ENCODE measurements around the gene KTN1.

Gene KTN1

DNA sequence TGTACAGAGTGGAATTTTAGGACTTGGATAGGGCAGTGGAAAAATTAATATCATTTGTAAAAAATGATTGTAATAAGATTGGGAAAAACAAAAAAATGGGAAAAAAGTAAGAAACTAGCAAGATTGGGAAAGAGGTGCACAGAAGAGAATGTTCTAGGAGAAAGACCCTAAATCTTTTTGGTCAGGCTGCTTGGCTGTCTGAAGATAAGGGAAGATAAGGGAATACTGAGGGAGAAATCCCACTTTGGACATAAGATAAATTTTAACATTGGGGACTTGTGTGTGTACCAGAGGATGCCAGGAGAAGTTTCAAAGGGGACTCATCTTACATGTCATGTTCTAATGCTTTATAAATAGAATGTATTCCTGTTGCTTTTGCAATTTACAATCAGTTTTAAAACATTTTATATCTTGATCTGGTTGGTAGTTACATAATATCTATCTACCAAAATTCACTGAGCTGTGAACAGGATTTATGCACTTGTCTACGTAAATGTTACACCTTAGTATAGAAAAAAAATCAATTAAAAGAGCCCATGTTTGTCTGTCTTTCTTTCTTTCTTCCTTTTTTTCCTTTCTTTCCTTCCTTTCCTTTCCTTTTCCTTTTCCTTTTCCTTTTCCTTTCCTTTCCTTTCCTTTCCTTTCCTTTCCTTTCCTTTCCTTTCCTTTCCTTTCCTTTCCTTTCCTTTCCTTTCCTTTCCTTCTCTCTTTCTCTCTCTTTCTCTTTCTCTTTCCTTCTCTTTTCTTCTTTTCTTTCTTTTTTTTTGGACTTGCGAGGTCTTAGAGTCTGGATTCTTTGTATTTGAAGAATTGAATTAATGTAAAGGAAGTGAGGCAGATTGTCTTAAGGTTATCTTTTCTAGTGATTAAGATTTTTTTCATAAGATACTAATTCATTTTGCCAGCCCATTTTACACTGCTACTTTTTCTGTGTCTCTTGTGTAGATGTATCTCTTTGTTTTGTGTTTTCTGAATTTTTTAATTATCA lies 66.1 kb downstream of the KTN1 start:
- TF ChIP-seq GATA2 (IDR thresholded peaks at IDR 0.05; ENCODE audit: low read depth, low read length): no peak
- no peak for TF ChIP-seq GATA3 (IDR thresholded peaks at IDR 0.05; ENCODE audit: low read depth, low read length)

DNA sequence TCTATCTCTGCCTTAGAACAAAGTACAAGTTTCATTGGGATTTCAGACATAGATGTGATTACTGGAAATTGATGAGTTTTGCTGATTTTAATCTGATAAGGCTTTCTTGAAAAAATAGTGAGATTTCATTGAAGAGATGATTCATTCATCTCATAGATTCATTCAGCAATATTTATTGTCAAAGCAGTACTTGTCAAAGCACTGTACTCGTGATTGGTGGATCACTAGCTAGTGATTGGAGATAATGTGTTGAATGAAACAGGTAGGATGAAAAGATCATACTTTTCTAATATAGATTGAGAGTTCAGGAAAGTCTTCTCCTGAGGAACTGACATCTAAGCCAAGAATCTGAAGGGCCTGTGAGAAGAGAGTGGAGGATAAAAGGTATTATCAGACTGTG lies 71.0 kb downstream of the KTN1 start:
- TF ChIP-seq GATA3 (IDR thresholded peaks at IDR 0.05; ENCODE audit: low read depth, low read length): no peak
- TF ChIP-seq GATA2 (IDR thresholded peaks at IDR 0.05; ENCODE audit: low read depth, low read length): no peak

DNA sequence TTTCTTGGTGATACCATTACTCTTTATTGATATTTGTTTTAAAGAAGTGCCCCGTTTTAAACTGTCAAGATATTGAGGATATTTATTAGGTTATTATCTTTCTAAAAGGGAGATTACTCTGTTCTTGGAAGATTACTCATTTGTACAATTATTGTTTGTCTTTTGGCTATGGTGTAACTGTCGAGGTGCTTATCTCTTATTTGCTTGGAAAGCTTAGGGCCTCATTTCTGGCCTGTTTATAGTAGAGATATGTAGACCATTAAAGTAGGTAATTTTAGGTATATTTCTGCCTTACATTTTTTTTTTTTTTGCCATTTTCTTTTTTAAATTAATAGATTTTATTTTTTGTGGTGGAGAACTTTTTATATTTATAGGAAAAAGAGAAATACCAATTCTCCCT lies 74.2 kb downstream of the KTN1 start:
- TF ChIP-seq GATA2 (IDR thresholded peaks at IDR 0.05; ENCODE audit: low read depth, low read length) (no peak), GATA3 (IDR thresholded peaks at IDR 0.05; ENCODE audit: low read depth, low read length) (no peak)

DNA sequence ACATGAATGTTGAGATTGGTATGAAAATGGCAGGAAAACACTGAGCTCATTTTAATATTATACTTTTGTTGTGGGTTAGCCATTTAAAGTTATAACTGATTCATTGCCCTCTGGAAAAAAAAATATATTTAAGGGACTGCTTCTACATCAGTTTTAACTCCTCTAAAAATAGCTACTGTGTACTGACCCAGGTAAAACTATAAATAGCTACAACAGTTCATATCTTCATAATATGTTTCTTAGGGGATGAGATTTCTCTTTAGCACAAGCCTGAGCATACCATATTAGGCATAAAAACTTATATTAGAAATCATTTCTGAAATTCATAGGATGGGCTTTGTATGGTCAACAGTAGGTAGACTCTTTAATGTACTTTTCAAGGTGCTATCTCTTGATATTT lies 81.0 kb downstream of the KTN1 start:
- TF ChIP-seq GATA3 (IDR thresholded peaks at IDR 0.05; ENCODE audit: low read depth, low read length) (no peak), GATA2 (IDR thresholded peaks at IDR 0.05; ENCODE audit: low read depth, low read length) (no peak)

DNA sequence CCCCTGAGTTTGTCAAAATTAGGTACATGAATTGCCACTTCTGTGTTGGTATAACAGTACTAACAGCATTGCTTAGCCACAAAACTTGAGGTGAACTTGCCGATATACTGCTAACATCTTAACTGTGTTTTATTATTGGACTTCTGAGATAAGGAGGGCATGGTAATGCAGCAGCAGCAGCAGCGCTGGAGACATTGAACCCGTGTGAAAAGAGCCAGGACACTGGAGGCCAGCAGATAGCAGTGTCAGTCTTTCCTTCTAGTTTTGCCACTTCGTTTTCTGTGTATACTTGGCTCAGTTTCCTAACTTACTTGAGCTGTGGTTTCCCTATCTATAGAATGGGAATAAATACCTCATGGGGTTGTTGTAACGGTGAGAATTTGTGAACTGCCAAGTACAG lies 82.7 kb downstream of the KTN1 start:
- TF ChIP-seq GATA3 (IDR thresholded peaks at IDR 0.05; ENCODE audit: low read depth, low read length) (no peak), GATA2 (IDR thresholded peaks at IDR 0.05; ENCODE audit: low read depth, low read length) (no peak)

DNA sequence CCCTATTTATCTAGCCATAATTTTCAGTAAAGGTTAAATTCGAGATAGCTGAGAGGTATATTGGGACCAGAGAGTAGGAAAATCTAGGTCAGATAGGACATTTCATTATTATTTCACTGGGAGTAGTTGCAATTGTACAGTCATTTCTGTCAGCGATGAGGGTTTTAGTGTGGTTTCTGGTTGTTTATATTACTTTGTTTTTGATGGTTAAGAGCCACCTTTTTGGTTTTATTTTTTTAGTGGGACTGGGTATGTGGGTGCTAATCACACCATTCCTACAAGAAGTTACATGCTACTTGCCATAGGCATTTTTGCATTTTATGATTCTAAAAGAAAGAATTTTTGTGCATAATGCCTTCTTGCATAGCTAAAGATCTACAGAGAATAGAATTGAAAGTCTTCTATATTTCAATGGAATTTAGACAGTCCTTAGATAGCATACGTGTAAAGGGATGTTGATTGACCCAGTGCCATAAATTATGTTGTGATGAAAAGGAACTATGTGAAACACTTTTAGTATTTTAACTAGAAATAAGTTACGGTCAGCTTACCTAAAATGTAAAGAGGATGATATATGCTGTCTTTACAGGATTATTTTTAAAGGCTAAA lies 85.2 kb downstream of the KTN1 start:
- TF ChIP-seq GATA2 (IDR thresholded peaks at IDR 0.05; ENCODE audit: low read depth, low read length): no peak
- no peak for TF ChIP-seq GATA3 (IDR thresholded peaks at IDR 0.05; ENCODE audit: low read depth, low read length)

DNA sequence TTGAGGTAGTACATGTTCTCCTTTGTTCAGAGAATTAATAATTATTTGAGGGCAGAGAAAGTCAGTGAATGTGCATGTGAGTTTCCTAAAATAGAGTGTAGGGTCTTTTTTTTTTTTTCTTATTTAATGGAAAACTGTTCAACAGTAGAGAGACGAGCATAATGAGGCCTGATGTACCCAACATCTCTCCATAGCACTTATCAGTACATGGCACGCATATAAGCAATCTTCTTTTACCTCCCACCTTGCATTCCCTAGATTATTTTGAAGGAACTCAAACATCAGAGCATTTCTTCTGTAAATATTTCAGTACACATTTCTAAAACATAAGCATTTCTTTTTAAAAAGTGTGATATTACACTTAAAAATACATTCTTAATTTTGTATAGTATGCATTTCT lies 87.8 kb downstream of the KTN1 start:
- TF ChIP-seq GATA2 (IDR thresholded peaks at IDR 0.05; ENCODE audit: low read depth, low read length) (no peak), GATA3 (IDR thresholded peaks at IDR 0.05; ENCODE audit: low read depth, low read length) (no peak)

DNA sequence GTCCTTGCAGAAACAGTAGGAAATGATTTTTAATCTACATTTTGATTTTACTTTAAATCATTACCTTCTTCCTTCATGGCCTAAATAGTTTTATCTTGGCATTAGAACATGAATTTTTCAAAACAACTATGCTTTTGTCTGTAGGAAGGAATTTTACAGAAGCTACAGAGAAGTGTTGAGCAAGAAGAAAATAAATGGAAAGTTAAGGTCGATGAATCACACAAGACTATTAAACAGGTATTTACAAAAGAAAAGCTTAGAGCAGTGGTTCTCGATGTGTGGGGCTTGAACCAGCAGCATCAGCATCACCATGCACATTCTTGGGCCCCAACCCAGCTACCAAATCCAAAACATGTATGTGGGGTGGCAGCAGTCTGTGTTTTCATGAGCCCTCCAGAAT lies 91.6 kb downstream of the KTN1 start:
- TF ChIP-seq GATA3 (IDR thresholded peaks at IDR 0.05; ENCODE audit: low read depth, low read length) (no peak), GATA2 (IDR thresholded peaks at IDR 0.05; ENCODE audit: low read depth, low read length) (no peak)

DNA sequence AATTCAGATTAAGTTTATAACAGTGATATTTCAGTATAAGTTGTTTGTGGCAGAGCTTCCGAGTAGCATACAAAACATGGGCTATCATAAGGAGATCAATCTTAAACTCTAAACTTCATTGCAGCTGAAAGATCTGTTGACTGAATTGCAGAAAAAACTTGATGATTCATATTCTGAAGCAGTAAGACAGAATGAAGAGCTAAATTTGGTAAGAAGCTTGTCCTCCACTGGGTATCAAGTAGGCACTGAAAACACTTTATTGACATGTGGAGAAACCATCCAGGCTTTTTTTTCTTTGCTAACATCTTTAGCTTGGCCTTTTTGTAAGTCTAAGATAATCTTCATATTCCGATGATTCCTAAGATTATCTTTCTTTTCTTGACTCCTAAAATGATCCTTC lies 93.0 kb downstream of the KTN1 start:
- TF ChIP-seq GATA3 (IDR thresholded peaks at IDR 0.05; ENCODE audit: low read depth, low read length) (no peak), GATA2 (IDR thresholded peaks at IDR 0.05; ENCODE audit: low read depth, low read length) (no peak)

DNA sequence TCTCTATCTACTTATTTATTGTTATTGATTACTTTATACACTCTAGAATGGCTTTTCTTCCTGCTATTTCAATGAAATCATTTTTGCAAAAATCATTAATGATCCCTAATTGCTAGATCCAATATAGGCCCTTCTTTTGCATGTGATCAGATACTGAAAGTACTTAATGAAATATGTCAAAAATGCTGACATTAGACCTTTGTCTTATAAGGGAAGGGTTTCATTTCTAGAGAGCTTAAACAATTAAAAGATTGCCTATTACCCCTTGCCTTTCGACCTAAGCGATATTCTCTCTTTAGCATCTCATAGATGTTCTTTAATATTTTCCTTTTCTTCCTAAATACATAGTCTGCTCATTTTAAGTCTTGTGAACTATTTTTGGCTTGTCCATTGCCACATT lies 101.1 kb downstream of the KTN1 start:
- no peak for TF ChIP-seq GATA2 (IDR thresholded peaks at IDR 0.05; ENCODE audit: low read depth, low read length)
- TF ChIP-seq GATA3 (IDR thresholded peaks at IDR 0.05; ENCODE audit: low read depth, low read length): no peak

DNA sequence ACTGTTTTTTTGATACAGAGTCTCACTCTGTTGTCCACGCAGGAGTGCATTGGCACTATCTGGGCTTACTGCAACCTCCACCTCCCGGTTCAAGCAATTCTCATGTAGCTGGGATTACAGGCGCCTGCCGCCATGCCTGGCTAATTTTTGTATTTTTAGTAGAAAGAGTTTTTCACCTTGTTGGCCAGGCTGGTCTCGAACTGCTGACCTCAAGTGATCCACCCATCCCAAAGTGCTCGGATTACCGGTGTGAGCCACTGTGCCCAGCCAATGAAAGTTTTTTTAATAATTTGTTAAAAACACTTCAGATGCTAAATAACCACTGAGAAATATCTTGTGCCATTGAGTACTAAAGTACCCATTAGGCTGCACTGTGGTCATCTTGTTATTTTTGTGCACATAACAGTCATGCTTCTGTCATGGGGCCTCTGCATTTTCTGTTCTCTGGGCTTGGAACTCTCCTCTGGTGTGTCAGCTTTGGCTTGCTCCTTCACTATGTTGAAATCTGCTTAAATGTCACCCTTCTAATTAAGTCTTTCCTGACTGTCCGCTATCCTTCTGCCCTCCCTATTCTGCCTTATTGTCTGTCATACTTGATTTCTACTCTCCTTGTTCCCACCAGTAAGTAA lies 105.1 kb downstream of the KTN1 start:
- TF ChIP-seq GATA2 (IDR thresholded peaks at IDR 0.05; ENCODE audit: low read depth, low read length) (no peak), GATA3 (IDR thresholded peaks at IDR 0.05; ENCODE audit: low read depth, low read length) (no peak)

DNA sequence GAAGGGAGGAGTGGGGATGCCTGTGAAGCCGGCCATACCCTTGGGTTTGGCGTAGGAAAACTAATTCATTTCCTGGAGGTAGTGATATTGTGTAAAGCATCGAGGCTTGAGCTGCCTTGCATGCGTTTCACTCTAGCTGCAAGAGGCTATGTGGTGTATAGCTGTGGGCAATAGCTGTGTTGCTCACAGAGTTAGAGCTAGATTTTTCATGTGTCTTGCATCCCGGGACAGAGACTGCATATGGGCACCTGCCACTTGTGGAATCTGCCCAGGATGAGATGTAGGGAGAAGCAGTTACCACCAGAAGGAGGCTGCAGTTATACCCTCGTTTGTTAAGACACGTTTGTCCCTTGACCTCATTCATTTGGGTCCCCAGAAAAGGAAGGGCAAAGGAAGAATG lies 106.7 kb downstream of the KTN1 start:
- TF ChIP-seq GATA3 (IDR thresholded peaks at IDR 0.05; ENCODE audit: low read depth, low read length) (no peak), GATA2 (IDR thresholded peaks at IDR 0.05; ENCODE audit: low read depth, low read length) (no peak)

DNA sequence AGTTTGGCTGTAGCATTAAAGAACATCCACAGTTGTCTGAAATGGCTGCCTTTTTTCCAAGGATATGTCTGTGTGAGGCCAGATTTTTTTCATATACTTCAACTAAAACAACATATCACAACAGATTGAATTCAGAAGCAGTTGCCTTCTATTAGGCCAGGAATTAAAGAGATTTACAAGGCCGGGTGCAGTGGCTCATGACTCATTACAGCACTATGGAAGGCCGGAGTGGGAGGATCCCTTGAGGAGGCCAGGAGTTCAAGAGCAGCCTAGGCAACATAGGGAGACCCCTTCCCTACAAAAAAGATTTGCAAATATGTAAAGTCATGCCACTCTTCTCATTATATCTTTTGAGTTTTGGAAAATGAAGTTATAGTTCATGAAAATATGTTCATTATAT lies 108.6 kb downstream of the KTN1 start:
- TF ChIP-seq GATA3 (IDR thresholded peaks at IDR 0.05; ENCODE audit: low read depth, low read length) (no peak), GATA2 (IDR thresholded peaks at IDR 0.05; ENCODE audit: low read depth, low read length) (no peak)

DNA sequence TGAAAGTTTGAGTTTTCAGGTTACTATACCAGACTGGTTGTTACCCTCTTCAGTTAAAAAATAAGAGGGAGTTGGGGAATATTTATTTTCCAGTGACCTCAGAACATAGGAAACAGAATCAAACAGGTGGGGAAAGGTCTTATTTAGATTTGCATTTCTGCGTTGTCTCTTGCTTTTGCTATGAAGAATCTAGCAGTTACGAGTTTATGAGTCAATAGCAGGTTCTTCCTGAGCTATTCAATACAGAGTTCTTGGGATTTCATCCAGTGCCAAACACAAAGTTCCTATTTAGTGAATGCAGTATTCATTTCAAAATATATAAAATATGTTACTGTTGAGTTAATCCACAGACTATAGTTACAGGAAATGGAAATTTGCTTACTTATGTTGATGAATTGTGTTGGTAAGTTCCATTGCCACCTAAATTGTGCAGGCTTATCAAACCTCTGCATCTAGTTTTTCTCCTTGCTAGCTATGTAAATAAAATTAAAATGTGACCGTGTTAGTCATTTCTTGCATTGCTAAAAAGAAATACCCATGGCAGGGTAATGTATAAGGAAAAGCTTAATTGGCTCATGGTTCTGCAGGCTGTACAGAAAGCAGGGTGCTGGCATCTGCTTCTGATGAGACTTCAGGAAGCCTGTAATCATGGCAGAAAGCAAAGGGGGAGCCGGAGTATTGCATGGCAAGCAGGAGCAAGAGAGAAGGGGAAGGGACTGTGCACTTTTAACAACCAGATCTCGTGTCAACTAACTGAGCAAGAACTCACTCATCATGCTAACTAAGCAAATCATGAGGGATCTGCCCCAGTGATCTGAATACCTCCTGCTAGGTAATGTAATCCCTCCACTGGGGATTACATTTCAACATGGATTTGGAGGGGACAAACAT lies 110.2 kb downstream of the KTN1 start:
- no peak for TF ChIP-seq GATA3 (IDR thresholded peaks at IDR 0.05; ENCODE audit: low read depth, low read length)
- TF ChIP-seq GATA2 (IDR thresholded peaks at IDR 0.05; ENCODE audit: low read depth, low read length): no peak

Measured in SH-SY5Y (cell line).